ENCODE results near the gene ADAMTS4.

The ADAMTS4 gene, protein sequence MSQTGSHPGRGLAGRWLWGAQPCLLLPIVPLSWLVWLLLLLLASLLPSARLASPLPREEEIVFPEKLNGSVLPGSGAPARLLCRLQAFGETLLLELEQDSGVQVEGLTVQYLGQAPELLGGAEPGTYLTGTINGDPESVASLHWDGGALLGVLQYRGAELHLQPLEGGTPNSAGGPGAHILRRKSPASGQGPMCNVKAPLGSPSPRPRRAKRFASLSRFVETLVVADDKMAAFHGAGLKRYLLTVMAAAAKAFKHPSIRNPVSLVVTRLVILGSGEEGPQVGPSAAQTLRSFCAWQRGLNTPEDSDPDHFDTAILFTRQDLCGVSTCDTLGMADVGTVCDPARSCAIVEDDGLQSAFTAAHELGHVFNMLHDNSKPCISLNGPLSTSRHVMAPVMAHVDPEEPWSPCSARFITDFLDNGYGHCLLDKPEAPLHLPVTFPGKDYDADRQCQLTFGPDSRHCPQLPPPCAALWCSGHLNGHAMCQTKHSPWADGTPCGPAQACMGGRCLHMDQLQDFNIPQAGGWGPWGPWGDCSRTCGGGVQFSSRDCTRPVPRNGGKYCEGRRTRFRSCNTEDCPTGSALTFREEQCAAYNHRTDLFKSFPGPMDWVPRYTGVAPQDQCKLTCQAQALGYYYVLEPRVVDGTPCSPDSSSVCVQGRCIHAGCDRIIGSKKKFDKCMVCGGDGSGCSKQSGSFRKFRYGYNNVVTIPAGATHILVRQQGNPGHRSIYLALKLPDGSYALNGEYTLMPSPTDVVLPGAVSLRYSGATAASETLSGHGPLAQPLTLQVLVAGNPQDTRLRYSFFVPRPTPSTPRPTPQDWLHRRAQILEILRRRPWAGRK

DNA sequence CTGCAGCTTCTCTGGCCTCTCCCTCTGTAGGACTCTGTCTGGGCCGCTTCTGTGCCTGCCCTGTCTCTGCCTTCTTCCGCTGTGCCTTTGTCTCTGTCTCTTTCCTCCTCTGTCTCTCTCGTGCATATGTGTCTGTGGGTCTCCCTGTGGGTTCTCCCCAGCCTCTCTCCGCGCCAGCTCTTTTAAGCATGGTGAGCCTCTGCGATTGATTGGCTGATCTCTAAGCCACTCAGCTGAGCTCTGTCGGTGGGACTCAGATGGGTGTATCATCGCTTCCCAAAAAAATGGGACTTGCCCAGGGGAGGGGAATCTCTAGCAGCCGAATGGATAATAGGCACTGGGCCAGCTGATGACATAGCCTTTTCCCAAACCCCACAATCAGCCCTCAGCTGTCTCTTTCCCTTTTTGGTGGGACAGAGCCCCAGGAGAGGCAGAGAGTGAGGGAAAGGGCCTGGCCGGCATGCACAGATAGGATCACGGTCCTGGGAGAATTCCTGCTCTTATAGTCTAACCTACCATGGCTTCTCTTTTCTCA is at the start of gene ADAMTS4:
Gene ADAMTS4 (minus strand): TSS at position 158 of the 535 bp plus-strand sequence. CDS start 427 bp downstream, outside the sequence.
- TF ChIP-seq, protein P1, sequence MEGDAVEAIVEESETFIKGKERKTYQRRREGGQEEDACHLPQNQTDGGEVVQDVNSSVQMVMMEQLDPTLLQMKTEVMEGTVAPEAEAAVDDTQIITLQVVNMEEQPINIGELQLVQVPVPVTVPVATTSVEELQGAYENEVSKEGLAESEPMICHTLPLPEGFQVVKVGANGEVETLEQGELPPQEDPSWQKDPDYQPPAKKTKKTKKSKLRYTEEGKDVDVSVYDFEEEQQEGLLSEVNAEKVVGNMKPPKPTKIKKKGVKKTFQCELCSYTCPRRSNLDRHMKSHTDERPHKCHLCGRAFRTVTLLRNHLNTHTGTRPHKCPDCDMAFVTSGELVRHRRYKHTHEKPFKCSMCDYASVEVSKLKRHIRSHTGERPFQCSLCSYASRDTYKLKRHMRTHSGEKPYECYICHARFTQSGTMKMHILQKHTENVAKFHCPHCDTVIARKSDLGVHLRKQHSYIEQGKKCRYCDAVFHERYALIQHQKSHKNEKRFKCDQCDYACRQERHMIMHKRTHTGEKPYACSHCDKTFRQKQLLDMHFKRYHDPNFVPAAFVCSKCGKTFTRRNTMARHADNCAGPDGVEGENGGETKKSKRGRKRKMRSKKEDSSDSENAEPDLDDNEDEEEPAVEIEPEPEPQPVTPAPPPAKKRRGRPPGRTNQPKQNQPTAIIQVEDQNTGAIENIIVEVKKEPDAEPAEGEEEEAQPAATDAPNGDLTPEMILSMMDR (IDR thresholded peaks at IDR 0.05) = no peak
- no peak for TF ChIP-seq ZFX (IDR thresholded peaks at IDR 0.05; ENCODE audit: borderline replicate concordance)
- no peak within 1 kb of the TSS for H3K27ac ChIP-seq

DNA sequence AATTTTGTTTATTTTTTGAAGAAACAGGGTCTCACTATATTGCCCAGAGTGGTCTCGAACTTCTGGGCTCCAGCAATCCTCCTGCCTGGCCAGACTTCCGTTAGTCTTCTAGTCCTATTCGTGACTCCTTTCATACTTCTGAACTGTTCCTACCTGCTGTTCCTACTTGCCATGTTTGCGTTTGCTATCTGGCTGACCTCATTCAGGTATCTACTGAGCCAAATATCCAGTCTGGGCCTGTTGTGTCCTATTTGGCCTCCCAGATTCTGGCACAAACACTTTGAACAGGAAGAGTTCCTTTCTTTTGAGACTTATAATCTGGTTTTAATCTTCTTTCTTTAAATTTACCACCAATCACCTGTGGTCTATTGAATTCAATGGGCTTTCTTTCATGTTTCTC is 46.0 kb upstream of the ADAMTS4 start:
- no peak for TF ChIP-seq ZFX (IDR thresholded peaks at IDR 0.05; ENCODE audit: borderline replicate concordance)
- TF ChIP-seq, protein P1 (IDR thresholded peaks at IDR 0.05) = no peak

DNA sequence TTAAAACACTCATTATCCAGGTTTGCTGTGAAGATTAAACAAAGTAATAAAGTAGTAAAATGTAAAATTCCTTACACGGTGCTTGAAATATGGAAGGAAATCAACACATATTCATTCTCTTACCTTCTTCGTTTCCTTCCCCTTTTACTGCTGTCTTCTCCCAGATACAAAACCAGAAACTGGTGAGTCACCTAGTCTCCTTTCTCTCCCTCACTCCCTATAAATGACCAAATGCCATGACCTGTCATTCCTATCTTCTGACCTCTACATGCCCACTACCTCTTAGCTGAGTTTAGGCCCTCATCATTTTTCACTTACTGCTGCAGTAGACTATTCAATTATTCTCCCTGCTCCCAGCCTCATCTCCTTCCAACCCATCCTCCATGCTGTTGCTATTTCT is 43.5 kb upstream of the ADAMTS4 start:
- H3K27ac ChIP-seq = no peak overlapping the region

More for the DNA sequence above, 46.0 kb upstream of the ADAMTS4 start:
- H3K27ac ChIP-seq = no peak overlapping the region

DNA sequence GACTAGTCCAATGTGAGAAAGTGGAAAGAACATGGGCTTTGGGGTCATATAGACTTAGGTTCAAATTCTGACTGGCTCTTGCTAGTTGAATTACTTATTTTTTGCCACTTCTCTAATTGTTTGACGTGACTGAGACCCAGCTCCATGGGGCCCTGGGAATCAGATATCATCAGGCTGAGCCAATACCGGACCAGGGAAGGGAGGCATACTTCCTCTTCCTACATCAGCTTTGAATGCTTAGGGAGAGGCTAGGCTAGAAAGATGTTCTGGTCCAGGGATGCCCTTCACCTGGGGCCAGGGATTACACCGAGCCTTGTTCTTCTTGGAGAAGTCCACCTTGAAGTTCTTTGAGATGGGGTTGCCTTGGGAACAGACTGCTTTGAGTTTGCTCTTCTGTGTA is 42.8 kb upstream of the ADAMTS4 start:
- H3K27ac ChIP-seq = no peak overlapping the region
- TF ChIP-seq, protein P1 (IDR thresholded peaks at IDR 0.05) = no peak

More for the DNA sequence above, 43.5 kb upstream of the ADAMTS4 start:
- no peak for TF ChIP-seq ZFX (IDR thresholded peaks at IDR 0.05; ENCODE audit: borderline replicate concordance)
- TF ChIP-seq, protein P1 (IDR thresholded peaks at IDR 0.05) = no peak

DNA sequence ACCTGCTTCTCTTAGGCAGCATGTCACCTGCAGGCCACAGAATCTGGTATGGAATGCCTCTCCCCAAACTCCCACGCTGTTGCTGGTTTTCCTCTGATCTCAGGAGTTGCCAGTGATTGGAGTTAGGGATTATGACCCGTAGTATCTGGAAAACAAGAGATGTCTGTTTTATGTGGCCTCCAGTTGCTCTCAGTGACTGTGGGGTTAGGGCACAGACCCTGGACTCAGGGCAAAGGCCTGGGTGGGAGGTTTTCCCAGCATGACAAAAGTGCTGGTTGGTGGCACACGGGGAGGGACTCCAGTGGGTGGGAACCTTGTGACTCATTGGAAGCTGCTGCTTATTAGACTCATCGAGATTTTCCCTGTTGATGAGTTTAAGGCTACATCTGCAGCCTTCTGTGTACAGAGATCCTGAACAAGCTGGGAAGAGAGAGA is 39.2 kb upstream of the ADAMTS4 start, which contains the start of gene NR1I3:
Gene NR1I3 (minus strand): TSS at position 165 of the 435 bp plus-strand sequence. CDS start 1,638 bp downstream, outside the sequence.
- no peak within 1 kb of the TSS for H3K27ac ChIP-seq
- TF ChIP-seq, protein P1 (IDR thresholded peaks at IDR 0.05) = no peak
- TF ChIP-seq ZFX (IDR thresholded peaks at IDR 0.05; ENCODE audit: borderline replicate concordance) = no peak

DNA sequence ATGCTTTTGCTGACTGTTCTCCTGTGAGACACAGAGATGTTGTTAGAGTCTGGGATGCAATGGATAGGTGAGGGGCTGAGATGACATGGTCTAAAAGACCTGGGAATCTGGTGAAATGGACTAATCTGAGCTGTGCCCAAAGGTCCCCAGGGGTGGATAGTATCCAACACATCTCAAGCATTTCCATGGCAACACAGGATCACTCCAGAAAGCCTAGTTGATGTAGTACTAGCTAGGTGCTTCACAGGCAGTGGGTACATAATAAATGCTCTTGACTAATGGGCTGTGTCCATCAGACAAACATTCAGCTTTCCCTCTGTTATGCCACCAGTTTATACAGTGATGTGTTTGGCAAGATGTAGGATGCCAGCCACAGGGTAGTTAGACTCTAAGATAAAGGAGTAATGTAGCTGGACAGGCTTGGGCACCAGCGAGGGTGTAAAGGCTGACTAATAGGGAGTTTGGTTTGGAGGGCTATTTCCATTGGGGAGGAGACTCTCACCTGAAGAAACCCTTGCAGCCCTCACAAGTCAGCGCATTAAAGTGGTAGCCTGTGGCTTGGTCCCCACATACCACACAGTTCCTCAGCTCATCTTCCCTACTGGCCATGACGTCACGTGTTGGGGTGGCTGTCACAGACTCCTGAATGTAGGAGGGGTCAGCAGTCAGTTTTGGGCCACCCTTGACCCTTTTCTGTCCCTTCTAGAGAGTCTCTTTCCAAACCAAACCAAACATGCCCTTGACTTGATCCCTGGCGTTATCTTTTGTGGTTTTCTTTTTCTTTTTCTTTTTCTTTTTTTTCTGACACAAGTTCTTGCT is 37.3 kb upstream of the ADAMTS4 start:
- TF ChIP-seq, protein P1 (IDR thresholded peaks at IDR 0.05) = no peak
- TF ChIP-seq ZFX (IDR thresholded peaks at IDR 0.05; ENCODE audit: borderline replicate concordance) = no peak
- H3K27ac ChIP-seq = no peak overlapping the region

Measured in 22Rv1 (cell line).